ENCODE results near the gene PRM2. TPM values are rescaled to one million over a fixed set of nuclear protein-coding genes. Genes with fewer than 3 reads are reported as not detected.

The PRM2 gene
- total RNA-seq, 1 donor from 2014 or later = not detected

- H3K27ac Mint-ChIP-seq (ENCODE audit: unreplicated experiment) = no peak overlapping the region
- TF ChIP-seq CTCF (IDR thresholded peaks at IDR 0.05; ENCODE audit: partially characterized antibody, unreplicated experiment) = no peak
- H3K4me3 Mint-ChIP-seq (ENCODE audit: unreplicated experiment) = no peak overlapping the region
- DNase-seq = no peak
- H3K36me3 Mint-ChIP-seq (ENCODE audit: unreplicated experiment) = no peaks in the 10 kb centered on the region
- peaks cover 3% of the 10 kb centered on the region for H3K27me3 Mint-ChIP-seq (ENCODE audit: unreplicated experiment)
- peaks cover 4% of the 10 kb centered on the region for H3K4me1 Mint-ChIP-seq (ENCODE audit: low read depth, unreplicated experiment)
- H3K9me3 Mint-ChIP-seq (ENCODE audit: unreplicated experiment) = peaks cover 1% of the 10 kb centered on the region
Observed at GRCh38 chr16:11310997-11311561, 34.8 kb upstream of the PRM2 start.

GRCh38 chr16:11310634-11310977 is 34.3 kb upstream of the PRM2 start:
- peaks cover 1% of the 10 kb centered on the region for H3K9me3 Mint-ChIP-seq (ENCODE audit: unreplicated experiment)
- no peak overlapping the region for H3K4me3 Mint-ChIP-seq (ENCODE audit: unreplicated experiment)
- peaks cover 4% of the 10 kb centered on the region for H3K4me1 Mint-ChIP-seq (ENCODE audit: low read depth, unreplicated experiment)
- no peak for DNase-seq
- TF ChIP-seq CTCF (IDR thresholded peaks at IDR 0.05; ENCODE audit: partially characterized antibody, unreplicated experiment) = no peak
- H3K27ac Mint-ChIP-seq (ENCODE audit: unreplicated experiment) = no peak overlapping the region
- H3K36me3 Mint-ChIP-seq (ENCODE audit: unreplicated experiment) = no peaks in the 10 kb centered on the region
- peaks cover 3% of the 10 kb centered on the region for H3K27me3 Mint-ChIP-seq (ENCODE audit: unreplicated experiment)

- no peak for DNase-seq
- H3K4me3 Mint-ChIP-seq (ENCODE audit: unreplicated experiment) = no peak overlapping the region
- H3K9me3 Mint-ChIP-seq (ENCODE audit: unreplicated experiment) = peaks cover 1% of the 10 kb centered on the region
- no peak for TF ChIP-seq CTCF (IDR thresholded peaks at IDR 0.05; ENCODE audit: partially characterized antibody, unreplicated experiment)
- no peaks in the 10 kb centered on the region for H3K36me3 Mint-ChIP-seq (ENCODE audit: unreplicated experiment)
- no peak overlapping the region for H3K27ac Mint-ChIP-seq (ENCODE audit: unreplicated experiment)
- peaks cover 3% of the 10 kb centered on the region for H3K27me3 Mint-ChIP-seq (ENCODE audit: unreplicated experiment)
- peaks cover 4% of the 10 kb centered on the region for H3K4me1 Mint-ChIP-seq (ENCODE audit: low read depth, unreplicated experiment)
Observed at GRCh38 chr16:11309895-11310633, 33.8 kb upstream of the PRM2 start.

- no peaks in the 10 kb centered on the region for H3K36me3 Mint-ChIP-seq (ENCODE audit: unreplicated experiment)
- H3K27ac Mint-ChIP-seq (ENCODE audit: unreplicated experiment) = no peak overlapping the region
- H3K4me3 Mint-ChIP-seq (ENCODE audit: unreplicated experiment) = no peak overlapping the region
- peaks cover 1% of the 10 kb centered on the region for H3K9me3 Mint-ChIP-seq (ENCODE audit: unreplicated experiment)
- H3K27me3 Mint-ChIP-seq (ENCODE audit: unreplicated experiment) = peaks cover 2% of the 10 kb centered on the region
- H3K4me1 Mint-ChIP-seq (ENCODE audit: low read depth, unreplicated experiment) = peaks cover 4% of the 10 kb centered on the region
- TF ChIP-seq CTCF (IDR thresholded peaks at IDR 0.05; ENCODE audit: partially characterized antibody, unreplicated experiment) = no peak
- DNase-seq = no peak
Observed at GRCh38 chr16:11308493-11309283, 32.4 kb upstream of the PRM2 start.

All from glutamatergic neuron (in vitro differentiated cells).